ENCODE data around the gene GABARAPL2.
"Not testable (repeated sequence)": the region's sequence is repeated elsewhere in the genome, so short reads cannot be mapped to it uniquely, and the experiment has no call there.

The GABARAPL2 gene

DNA sequence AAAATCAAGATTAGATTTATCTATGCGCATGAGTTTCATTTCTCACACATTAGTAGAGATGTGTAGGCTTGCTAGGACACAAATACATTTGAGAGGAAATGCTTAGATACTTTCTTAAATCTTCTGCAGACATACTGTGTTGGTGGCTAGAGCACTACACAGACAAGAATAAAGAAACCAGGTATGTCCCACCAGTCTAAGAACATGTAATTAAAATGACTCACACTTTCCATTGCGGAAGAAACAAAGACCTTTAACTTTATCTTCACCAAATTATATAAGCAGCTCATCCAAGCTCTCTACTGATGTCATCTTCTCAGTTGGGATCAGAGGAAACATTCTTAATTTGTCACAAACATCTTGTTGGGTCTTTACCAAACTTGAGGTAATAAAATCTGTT lies 12.5 kb downstream of the GABARAPL2 start:
- Histone ChIP-seq H3K9me3 (ENCODE audit: insufficient read depth, low read length) (no peaks in the 10 kb centered on the region), H3K36me3 (ENCODE audit: insufficient read depth, insufficient read length, low read length) (peaks cover 59% of the 10 kb centered on the region), H3K4me1 (ENCODE audit: insufficient read depth, insufficient read length) (no peaks in the 10 kb centered on the region), H3K9ac (ENCODE audit: insufficient read length, low read depth) (no peak overlapping the region), H3K27me3 (ENCODE audit: insufficient read depth, insufficient read length) (no peaks in the 10 kb centered on the region), H3K4me3 (ENCODE audit: insufficient read length, low read depth) (no peak overlapping the region)
- DNase-seq (ENCODE audit: low read depth, low spot score) = no peak
- TF ChIP-seq YY1 (IDR thresholded peaks at IDR 0.05; ENCODE audit: insufficient read depth, insufficient read length) (no peak), ZNF274 (IDR thresholded peaks at IDR 0.05; ENCODE audit: low read depth, low read length) (no peak), SUZ12 (IDR thresholded peaks at IDR 0.05; ENCODE audit: extremely low read depth, insufficient read depth, insufficient read length) (no peak)

DNA sequence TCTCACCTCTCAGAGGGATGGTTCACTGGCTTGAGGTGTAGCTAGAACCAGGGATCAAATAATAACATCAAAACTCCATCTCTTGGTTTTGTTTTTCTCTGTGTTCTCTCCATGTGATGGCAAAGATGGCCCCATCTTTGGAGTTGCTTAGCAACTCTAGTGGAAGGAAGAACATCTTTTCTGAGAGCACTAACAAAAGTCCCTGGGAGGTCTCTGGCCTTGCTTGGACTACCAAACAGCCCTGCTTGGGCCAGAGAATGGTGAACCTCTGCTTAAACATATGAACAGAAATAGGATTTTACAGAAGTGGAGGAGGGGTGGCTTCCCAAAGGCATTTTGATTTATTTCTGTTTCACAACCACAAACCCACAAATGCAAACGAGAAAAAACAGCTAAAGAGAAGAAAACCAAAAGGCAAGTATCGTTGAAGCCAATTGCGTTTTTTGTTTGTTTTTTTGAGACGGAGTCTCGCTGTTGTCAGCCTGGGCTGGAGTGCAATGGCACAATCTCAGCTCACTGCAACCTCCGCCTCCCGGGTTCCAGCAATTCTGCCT lies 13.2 kb downstream of the GABARAPL2 start:
- Histone ChIP-seq H3K36me3 (ENCODE audit: insufficient read depth, insufficient read length, low read length) (peaks cover 53% of the 10 kb centered on the region), H3K9me3 (ENCODE audit: insufficient read depth, low read length) (no peaks in the 10 kb centered on the region), H3K4me1 (ENCODE audit: insufficient read depth, insufficient read length) (no peaks in the 10 kb centered on the region), H3K9ac (ENCODE audit: insufficient read length, low read depth) (no peak overlapping the region), H3K4me3 (ENCODE audit: insufficient read length, low read depth) (no peak overlapping the region), H3K27me3 (ENCODE audit: insufficient read depth, insufficient read length) (no peaks in the 10 kb centered on the region)
- TF ChIP-seq YY1 (IDR thresholded peaks at IDR 0.05; ENCODE audit: insufficient read depth, insufficient read length) = no peak
- TF ChIP-seq SUZ12 (IDR thresholded peaks at IDR 0.05; ENCODE audit: extremely low read depth, insufficient read depth, insufficient read length) = no peak
- no peak for TF ChIP-seq ZNF274 (IDR thresholded peaks at IDR 0.05; ENCODE audit: low read depth, low read length)
- no peak for DNase-seq (ENCODE audit: low read depth, low spot score)

DNA sequence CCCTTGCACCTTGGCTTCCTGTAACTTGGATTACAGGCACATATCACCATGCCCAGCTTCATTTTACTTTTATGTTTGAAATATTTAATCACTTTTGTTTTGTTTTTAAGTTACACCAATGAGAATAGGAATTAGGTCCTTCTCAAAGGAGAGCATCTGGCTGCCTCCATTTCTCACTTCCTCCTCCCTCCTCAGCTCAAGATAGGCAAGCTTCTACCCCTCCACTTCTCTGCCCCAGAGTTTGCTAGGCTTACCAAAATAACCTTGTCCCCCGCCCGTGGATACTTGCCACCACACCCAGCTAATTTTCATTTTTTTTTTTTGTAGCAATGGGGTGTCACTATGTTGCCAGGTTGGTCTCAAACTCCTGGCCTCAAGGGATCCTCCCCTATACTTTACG lies 17.9 kb downstream of the GABARAPL2 start:
- Histone ChIP-seq H3K36me3 (ENCODE audit: insufficient read depth, insufficient read length, low read length) (peaks cover 25% of the 10 kb centered on the region), H3K4me3 (ENCODE audit: insufficient read length, low read depth) (no peak overlapping the region), H3K4me1 (ENCODE audit: insufficient read depth, insufficient read length) (no peaks in the 10 kb centered on the region), H3K27me3 (ENCODE audit: insufficient read depth, insufficient read length) (no peaks in the 10 kb centered on the region), H3K9ac (ENCODE audit: insufficient read length, low read depth) (no peak overlapping the region), H3K9me3 (ENCODE audit: insufficient read depth, low read length) (no peaks in the 10 kb centered on the region)
- no peak for DNase-seq (ENCODE audit: low read depth, low spot score)
- TF ChIP-seq YY1 (IDR thresholded peaks at IDR 0.05; ENCODE audit: insufficient read depth, insufficient read length) = no peak
- TF ChIP-seq ZNF274 (IDR thresholded peaks at IDR 0.05; ENCODE audit: low read depth, low read length) = no peak
- TF ChIP-seq SUZ12 (IDR thresholded peaks at IDR 0.05; ENCODE audit: extremely low read depth, insufficient read depth, insufficient read length) = no peak

DNA sequence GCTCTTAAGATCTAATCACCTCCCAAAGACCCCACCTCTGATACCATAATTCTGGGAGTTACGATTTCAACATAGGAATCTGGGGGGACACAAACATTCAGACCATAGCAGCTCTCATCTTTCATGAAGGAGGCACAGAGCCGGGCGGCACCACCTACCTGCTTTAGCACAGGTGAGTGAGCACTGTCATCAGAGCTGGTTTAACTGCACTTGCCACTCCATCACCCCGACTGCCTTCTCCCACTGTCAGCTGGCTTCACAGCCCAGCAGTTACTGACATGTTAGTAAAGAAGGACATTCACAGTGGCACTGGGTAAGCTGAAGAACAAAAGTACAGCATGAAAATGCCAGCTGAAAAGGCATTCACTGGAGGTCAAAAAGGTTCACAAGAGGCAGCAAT lies 22.5 kb downstream of the GABARAPL2 start:
- no peak for DNase-seq (ENCODE audit: low read depth, low spot score)
- Histone ChIP-seq H3K4me3 (ENCODE audit: insufficient read length, low read depth) (no peak overlapping the region), H3K4me1 (ENCODE audit: insufficient read depth, insufficient read length) (no peaks in the 10 kb centered on the region), H3K9ac (ENCODE audit: insufficient read length, low read depth) (no peak overlapping the region), H3K36me3 (ENCODE audit: insufficient read depth, insufficient read length, low read length) (peaks cover 15% of the 10 kb centered on the region), H3K27me3 (ENCODE audit: insufficient read depth, insufficient read length) (no peaks in the 10 kb centered on the region), H3K9me3 (ENCODE audit: insufficient read depth, low read length) (no peaks in the 10 kb centered on the region)
- TF ChIP-seq ZNF274 (IDR thresholded peaks at IDR 0.05; ENCODE audit: low read depth, low read length) = no peak
- TF ChIP-seq YY1 (IDR thresholded peaks at IDR 0.05; ENCODE audit: insufficient read depth, insufficient read length) = no peak
- TF ChIP-seq SUZ12 (IDR thresholded peaks at IDR 0.05; ENCODE audit: extremely low read depth, insufficient read depth, insufficient read length) = no peak

DNA sequence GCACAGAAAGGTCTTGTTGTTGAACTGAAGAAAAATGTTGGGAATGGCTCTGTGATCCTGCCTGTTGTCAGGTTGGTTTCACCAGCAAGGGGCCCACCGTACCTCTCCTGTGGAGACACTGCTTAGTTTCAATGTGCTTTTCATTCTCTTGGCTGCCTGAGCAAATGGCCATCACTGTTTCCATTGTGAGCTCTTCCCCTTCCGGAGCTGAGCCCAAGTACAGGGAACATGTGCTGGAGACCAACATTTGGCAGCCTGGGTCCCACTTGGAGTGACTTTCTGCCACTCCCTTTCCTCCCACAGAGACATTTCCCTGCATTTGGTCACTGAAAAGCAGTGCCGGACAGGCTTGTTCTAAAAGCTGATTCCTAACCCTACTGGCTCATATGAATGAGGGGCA lies 23.1 kb downstream of the GABARAPL2 start:
- no peak for TF ChIP-seq ZNF274 (IDR thresholded peaks at IDR 0.05; ENCODE audit: low read depth, low read length)
- TF ChIP-seq SUZ12 (IDR thresholded peaks at IDR 0.05; ENCODE audit: extremely low read depth, insufficient read depth, insufficient read length) = no peak
- TF ChIP-seq YY1 (IDR thresholded peaks at IDR 0.05; ENCODE audit: insufficient read depth, insufficient read length) = no peak
- H3K4me1 ChIP-seq (ENCODE audit: insufficient read depth, insufficient read length) = peaks cover under 1% of the 10 kb centered on the region
- peaks cover 19% of the 10 kb centered on the region for H3K36me3 ChIP-seq (ENCODE audit: insufficient read depth, insufficient read length, low read length)

DNA sequence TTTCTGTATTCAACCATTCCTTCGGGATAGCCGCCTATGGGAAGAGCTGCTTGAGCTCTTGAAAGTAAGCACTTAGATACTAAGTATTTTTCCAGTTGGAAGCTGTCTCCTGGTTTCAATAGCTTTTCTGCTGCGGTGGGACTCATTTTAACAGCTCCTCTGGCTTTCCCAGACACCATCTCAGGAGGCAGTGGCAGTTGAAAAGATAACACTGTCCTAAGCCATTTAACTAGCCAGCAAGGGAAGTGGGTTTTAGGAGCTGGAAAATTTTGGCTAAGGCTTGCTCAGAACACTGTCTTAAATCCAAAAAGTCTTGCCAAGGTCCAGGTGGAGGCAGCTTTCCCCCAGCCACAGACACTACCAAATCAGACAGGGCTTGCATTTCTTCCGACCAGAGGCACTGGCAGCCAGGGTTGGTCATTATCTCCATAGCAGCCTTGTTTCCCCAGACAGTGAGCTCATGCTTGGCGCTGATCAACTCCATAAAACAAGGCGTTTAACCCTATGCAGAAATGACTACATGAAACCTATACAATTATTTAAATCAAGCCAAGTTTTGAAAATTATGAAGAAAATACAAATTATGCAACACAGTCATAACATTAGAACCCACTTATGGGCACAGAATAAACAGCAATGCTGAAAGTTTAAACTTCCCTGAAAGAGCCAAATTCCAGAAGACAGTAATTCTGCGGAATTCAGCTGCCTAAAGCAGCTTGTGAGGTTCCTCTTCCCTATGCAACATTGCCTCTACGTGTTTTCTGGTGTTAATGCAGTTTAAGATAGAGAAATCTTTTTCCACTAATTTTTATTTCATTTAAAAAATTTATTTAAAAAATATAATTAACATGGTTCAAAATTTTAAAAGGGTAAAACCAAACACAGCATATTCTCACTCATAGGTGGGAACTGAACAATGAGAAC lies 25.0 kb downstream of the GABARAPL2 start:
- DNase-seq (ENCODE audit: low read depth, low spot score) = no peak
- Histone ChIP-seq H3K27me3 (ENCODE audit: insufficient read depth, insufficient read length) (no peaks in the 10 kb centered on the region), H3K4me3 (ENCODE audit: insufficient read length, low read depth) (no peak overlapping the region), H3K9ac (ENCODE audit: insufficient read length, low read depth) (no peak overlapping the region), H3K4me1 (ENCODE audit: insufficient read depth, insufficient read length) (peaks cover 2% of the 10 kb centered on the region), H3K9me3 (ENCODE audit: insufficient read depth, low read length) (no peaks in the 10 kb centered on the region), H3K36me3 (ENCODE audit: insufficient read depth, insufficient read length, low read length) (peaks cover 23% of the 10 kb centered on the region)
- TF ChIP-seq SUZ12 (IDR thresholded peaks at IDR 0.05; ENCODE audit: extremely low read depth, insufficient read depth, insufficient read length) (no peak), YY1 (IDR thresholded peaks at IDR 0.05; ENCODE audit: insufficient read depth, insufficient read length) (no peak), ZNF274 (IDR thresholded peaks at IDR 0.05; ENCODE audit: low read depth, low read length) (no peak)

More for the DNA sequence above, 23.1 kb downstream of the GABARAPL2 start:
- Histone ChIP-seq H3K9me3 (ENCODE audit: insufficient read depth, low read length) (no peaks in the 10 kb centered on the region), H3K9ac (ENCODE audit: insufficient read length, low read depth) (no peak overlapping the region), H3K27me3 (ENCODE audit: insufficient read depth, insufficient read length) (no peaks in the 10 kb centered on the region), H3K4me3 (ENCODE audit: insufficient read length, low read depth) (no peak overlapping the region)
- DNase-seq (ENCODE audit: low read depth, low spot score) = no peak

DNA sequence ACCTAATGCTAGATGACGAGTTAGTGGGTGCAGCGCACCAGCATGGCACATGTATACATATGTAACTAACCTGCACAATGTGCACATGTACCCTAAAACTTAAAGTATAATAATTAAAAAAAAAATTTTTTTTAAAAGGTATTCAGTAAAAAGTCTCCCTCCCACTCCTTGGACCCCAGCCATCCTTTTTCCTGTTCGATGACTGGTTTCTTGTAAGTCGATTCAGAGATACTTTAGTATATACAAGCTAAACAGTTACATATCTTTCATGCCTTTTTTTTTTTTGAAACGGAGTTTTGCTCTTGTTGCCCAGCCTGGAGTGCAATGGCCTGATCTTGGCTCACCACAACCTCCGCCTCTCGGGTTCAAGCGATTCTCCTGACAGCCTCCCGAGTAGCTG lies 25.7 kb downstream of the GABARAPL2 start:
- H3K27me3 ChIP-seq (ENCODE audit: insufficient read depth, insufficient read length); H3K4me1 ChIP-seq (ENCODE audit: insufficient read depth, insufficient read length); H3K9ac ChIP-seq (ENCODE audit: insufficient read length, low read depth); H3K9me3 ChIP-seq (ENCODE audit: insufficient read depth, low read length); DNase-seq (ENCODE audit: low read depth, low spot score); H3K4me3 ChIP-seq (ENCODE audit: insufficient read length, low read depth): not testable (repeated sequence)
- peaks cover 24% of the 10 kb centered on the region for H3K36me3 ChIP-seq (ENCODE audit: insufficient read depth, insufficient read length, low read length)

Measured in NT2/D1 (cell line).